NOMO-1 treated with DMSO at 0.1 percent for 48 hours (cell line): ENCODE measurements around the gene DICER1.
A peak's percentile ranks its signal among the peaks of the same experiment; 100 is the strongest.

Source experiments
- DNase-seq: peaks from one replicate; lab custom pipeline; 2025; ENCODE audit not compliant: unreplicated experiment; lab: John Stamatoyannopoulos, UW

The DICER1 gene

DNA sequence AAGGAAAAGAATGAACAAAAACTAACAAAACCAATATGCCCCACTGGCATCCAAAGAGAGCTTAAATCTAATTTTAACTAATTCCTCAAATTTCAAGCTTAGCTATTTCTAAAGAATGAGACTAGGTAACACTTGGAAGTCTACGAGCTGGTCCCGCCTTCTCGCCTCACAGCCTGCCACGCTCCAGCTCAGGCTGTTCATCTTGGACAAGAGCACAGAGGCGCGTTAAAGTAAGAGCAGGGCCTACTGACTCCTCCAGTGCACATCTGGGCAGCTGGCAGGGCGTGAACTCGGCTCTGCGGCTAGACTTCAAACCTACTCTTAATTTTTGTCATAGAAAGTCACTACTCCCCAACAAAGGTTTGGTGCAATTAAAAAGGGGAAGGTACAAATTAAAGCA lies 64.6 kb downstream of the DICER1 start:
- DNase-seq = no peak

DNA sequence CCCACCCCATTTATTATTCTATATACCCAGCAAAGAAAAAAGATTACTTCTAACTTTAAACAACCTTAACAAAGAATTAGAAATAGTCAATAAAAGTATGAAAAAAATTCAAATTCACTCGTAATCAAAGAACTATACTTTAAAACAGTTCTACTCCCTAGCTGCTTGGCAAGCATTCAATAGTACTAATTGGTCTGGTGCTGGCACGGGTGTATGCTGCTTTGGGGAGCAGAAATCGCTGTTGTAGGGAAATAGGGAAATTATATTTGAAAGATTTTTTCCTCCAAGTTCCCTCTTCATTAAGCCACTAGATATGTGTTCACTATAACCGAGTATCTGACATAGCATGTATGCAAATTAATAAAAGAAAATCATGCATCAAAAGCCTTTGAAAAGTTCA lies 65.7 kb downstream of the DICER1 start:
- DNase-seq = no peak

DNA sequence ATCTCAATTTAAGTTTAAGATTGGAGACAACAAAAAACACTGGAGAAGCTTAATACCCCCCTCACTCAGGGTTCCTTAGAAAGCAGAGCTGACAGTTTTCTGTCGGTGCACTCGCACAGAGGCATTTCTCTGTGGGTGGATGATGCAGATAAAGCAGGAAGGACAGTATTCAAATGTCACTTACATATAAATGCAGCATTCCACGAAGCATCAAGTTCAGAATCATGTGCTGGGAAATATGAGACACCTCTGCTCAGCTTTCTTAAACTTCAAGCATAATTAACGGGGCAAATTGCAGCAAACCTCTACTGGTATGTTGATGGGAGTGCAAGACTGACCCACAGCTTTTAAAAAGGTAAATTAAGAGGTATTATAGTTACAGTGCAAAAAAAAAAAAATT lies 68.7 kb downstream of the DICER1 start:
- no peak for DNase-seq

DNA sequence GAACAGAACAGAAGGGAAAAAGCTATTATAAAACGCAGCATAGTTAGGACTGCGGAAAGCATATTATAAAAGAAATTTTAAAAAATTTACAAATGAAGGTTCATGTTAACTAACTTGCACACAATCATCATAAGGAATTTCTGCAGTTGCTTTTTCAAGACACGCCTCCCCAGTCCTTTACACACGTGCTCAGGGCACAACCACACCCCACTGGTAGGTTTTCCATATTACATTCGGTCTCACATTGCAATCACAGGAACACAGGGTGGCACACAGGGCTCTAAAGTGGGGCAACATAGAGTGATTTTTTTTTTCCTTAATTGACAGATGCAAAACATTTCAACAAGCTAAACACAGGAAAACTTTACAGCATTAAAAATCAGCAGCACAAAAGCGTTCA lies 69.7 kb downstream of the DICER1 start:
- DNase-seq = no peak

DNA sequence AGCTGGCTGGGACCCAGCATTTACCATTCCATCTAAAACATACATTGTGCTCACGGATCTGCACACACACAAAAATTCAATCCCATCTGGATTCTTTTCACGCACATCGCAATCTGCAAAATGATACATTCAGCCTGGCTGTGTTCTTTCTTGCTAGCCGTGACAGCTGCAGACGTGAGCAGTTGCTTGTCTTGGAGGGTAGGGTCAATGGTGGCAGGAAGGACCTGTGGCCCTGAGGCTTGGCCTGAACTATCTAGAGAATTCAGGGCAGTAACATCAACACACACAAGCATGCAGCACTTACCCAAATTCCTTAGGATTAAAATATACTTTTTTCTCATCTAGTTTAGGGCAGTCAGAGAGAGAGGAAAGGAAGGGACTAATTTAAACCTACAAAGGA lies 72.0 kb downstream of the DICER1 start:
- DNase-seq = no peak

DNA sequence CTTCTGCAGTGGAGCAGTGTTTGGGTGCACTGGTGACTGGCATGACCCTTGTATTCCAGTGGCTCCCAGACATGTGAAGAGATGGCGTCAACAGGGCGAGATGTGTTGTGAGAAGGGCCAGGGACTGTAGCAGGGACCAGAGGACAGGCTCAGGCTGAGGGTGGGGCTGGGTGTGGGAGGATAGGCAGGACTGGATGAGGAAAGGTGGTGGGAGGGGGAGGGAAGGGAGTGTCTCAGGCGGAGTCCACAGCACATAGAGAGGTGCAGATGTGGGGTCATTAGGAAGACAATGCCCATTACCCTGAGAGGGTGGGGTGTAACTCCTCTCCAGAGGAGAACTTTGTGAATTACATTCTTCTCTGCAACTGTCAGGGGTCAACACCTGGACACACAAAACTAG lies 78.5 kb downstream of the DICER1 start:
- DNase-seq = no peak

DNA sequence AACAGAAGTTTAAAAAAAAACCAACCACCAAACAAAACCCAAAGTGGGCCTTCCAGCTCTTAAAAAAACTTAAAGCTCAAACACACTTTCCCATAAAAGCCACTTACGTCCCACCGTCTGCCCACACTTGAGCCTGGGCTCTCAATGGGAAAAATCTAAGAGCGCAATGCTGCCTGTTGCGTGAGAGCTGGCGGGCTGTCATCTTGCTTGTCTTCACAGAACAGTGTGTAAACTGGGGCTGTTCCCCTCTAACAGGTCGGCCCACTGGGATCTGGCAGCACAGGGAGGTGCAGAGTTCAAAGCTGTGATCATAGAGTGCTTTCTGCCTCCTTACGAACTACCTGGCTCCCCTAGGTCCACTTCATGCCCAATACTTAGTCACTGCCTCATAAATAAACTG lies 80.0 kb downstream of the DICER1 start:
- no peak for DNase-seq

DNA sequence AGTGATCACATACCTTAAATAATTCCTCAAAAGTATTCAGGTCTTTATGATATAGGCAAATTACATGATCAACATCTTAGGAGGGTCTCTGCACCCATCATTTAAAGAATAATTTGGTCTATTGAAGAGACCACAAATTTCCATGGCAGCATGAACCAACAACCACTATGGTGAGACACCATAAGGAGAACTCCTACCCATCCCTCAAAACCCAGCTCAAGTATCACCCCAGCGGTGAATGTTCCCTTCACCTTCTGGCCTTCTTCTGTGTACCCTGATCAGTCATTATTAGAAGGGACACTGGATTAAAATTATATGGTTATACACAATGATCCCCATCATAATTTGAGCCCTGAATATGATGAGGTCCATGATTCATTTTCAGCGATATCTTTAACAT lies 81.5 kb downstream of the DICER1 start:
- DNase-seq = no peak

DNA sequence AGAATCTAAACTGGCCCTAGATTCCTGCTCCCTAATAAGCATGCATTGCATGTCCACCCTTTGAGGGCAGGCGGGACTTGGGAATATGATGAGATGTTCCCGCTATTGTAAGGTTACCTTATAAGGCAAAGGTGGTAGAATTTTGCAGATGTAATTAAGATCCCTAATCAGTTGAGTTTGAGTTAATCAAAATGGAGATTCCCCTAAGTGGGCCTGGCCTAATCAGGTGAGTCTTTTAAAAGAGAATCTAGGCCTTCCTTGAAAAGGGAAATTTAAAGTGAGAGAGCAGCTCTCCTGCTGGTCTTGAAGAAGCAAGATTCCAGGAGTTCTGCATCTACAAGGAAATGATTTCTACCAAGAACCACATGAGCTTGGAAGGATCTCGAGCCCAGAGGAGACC lies 83.4 kb downstream of the DICER1 start:
- DNase-seq = no peak

DNA sequence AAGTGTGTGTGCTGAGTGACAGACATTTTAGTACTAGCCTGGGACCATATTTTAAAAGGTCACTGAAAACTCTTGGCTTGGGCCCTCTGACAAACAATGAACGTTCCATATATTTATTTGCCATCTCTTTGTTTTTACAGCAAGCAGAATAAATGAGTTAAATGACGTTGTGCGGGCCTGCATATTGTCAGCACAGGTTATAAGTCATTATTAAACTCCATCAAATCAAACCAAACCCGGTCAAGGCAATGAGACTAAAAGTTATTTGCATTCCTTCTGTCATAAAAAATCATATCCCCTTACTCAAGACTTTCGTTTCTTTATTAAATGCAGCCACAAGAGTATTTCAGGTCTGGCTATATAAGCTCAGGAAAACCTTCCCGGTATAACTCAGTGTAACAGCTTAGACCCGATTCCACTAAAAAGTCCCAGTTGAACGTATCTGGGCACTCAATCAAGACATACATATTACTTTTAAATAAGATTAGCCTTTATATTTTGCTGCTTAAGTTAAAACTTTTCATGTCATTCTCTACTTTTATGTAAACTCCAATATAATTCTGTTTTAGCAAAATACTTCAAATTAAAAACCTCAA lies 84.9 kb downstream of the DICER1 start:
- no peak for DNase-seq

DNA sequence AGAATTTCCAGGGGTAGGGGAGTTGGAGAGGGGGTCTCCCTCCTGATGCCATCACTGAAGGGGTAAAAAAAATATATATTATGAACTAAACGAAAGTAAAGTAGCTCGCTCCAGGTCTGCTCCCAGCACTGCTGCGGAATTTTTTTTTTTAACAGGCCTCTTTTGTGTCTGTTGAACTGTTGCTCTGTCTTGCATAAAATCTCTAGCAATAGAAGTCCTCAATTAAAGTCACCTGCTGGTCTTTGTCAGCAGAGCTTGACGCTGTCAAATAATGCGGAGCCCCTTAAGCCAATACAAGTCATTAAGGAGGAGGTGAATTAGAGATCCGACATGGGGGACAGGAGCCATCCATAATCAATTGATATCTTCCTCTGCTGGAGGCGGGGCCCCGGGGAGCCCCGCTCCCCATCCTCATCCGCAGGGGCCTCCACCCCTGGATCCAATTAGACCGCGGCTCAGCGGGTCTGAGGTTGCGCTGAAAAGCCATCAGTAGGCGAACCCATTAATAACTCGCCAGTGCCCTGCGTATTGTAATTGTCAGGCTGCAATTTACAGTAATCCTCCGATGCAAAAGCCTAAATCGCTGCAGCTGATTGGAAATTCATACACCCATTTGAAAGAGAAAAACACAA lies 85.6 kb downstream of the DICER1 start:
- no peak for DNase-seq

DNA sequence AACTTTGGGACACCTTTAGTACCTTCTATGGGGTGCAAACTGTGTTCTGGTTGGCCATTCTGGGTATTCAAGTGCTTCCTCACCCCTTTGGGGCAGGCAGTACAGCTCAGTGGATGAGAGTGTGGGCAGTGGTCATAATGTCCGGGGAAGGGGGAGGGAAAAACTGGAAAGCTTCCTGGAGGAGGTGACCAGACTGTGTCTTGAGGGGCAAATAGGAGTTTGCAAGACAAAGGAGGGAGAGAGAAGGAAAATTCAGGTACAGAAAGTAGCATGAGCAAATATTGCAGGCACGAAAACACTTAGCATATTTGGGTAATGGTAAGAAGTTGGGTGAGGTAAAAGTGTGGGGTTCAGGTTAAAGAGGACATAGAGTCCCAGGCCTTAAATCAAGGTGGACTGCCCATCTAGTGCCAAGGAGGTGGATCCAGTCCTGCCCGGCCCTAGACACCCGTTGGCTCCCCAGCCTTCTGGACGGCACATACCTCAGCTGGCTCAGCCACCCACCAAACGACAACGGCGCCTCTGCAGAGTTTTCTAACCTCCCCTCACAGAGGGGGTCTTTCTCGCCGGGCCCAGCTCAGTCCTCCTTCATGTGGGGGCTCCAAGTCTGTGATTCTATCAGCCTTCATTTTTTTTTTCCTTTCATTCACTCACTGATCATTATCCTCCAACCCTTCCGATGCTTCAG lies 86.4 kb downstream of the DICER1 start:
- no peak for DNase-seq

DNA sequence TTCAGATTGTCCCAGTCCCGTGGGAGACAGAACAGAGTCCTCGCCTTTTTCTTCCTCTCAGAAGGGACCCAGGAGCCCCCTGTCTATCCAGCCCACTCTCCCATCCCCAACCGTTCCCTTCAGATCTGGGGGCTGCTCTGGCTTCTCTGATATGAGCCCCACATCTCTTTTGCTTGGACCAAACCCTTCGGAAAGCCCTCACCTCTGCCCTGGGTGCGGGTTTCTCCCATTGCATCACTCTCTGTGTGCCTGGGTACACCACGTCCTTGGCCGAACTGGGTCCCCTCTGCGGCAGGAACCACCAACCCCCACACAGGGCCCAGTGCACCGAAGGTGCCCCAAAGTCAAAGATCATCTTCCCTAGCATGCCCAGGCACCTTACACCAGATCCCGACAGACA lies 87.8 kb downstream of the DICER1 start:
- no peak for DNase-seq

DNA sequence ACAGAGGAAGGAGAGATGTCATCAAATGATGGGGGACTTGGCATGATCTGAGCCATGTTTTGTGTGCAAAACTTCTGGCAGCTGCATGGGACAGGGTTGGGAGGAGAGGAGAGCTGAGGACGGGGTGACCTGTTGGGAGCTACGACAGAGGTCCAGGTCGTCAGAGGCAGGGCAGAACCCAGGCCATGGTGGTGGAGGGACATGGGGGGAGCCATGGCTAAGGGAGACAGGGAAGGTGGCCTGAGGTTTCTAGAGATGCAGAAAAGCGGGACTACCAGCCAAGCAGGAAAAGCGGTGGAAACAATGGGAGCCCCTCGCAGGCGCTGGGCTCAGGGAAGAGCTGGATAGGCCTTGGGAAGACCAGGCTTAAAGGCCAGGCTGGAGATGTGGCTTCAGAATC lies 88.3 kb downstream of the DICER1 start:
- DNase-seq = no peak

DNA sequence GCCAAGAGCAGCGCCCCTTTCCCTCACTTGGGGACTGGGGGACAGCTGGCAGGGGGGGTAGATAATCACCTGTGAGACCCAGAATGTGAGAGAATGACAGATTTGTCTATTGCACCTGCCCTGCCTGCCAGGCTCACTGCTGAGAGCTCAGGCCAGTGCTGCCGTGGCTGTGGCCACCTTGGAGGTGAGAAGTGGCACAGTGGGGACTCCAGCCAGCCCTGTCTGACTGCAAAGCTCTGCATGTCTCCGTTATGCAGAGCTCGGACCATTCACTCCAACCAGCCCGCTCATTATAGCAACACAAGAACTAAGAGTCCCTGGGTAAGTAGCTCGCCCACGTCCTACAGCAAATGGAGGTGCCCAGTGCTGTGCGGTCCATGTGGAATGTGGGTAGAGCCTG lies 88.8 kb downstream of the DICER1 start:
- DNase-seq = no peak

DNA sequence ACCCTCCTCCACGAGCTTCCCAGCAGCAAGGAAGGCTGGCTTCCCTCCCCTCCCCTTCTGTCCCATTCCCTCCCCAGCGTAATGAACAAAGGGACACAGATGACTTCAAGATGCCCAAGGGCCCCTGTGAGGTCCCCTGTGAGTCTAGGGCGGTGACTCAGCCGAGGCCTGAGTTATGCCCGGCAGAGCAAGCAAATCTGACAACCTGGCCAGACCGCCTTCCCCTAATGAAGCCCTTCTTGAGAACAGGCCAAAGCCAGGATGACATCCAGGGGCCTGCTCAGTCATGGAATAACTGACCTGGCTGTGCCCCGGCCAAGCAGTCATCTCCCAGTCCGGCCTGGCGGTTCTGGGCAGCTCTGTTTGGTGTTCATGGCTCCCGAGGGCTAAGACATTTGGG lies 89.2 kb downstream of the DICER1 start:
- no peak for DNase-seq

DNA sequence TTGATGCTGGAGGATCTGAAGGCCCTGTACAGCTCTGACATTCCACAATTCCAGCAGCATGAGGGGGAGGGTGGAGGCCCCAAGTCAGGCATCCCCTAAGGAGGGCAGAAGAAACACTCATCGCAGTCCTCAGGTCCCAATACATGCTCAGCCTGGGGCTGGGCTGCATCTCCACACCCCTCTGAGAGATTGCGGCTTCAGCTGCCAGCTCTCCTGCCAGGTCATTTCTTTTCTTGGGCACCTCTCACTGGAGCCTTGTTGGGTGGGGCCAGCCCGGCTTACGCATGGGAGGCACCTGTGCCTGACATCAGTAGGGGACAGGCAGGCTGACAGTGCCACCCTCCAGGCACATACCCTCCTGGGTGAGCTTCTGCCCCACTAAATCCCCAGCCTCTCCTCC lies 89.8 kb downstream of the DICER1 start:
- DNase-seq = no peak

DNA sequence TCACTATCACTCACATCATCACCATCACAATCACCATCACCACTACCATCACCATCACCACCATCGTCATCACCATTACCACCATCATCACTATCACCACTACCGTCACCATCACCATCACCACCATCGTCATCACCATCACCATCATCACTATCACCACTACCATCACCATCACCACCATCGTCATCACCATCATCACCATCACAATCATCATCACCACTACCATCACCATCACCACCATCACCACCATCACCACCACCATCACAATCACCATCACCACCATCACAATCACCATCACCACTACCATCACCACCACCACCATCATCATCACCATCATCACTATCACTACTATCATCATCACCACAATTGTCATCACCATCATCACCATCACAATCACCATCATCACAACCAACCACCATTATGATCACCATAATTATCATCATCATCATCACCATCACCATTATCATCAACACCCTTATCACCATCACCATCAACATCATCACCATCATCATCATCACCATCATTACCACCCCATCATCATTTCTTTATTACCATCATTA lies 90.8 kb downstream of the DICER1 start:
- no peak for DNase-seq

DNA sequence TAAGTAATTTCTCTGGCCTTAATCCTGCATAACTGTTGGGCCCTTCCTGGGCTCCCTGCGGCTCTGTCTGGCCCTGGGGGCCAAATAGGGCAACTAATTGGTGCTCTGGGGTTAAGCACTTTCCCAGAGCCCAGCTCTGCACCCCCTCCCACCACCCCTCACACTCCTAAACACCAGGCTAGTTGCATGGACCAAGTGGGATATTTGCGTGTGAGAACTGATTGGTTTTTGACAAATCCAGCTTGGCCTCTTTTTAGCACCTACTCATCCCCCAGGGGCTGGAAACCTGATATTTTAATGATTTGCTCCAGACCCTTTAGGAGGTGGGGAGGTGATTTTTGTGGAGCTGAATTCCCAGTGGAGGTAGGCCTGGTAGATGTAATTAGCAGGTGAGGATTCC lies 91.9 kb downstream of the DICER1 start:
- no peak for DNase-seq

DNA sequence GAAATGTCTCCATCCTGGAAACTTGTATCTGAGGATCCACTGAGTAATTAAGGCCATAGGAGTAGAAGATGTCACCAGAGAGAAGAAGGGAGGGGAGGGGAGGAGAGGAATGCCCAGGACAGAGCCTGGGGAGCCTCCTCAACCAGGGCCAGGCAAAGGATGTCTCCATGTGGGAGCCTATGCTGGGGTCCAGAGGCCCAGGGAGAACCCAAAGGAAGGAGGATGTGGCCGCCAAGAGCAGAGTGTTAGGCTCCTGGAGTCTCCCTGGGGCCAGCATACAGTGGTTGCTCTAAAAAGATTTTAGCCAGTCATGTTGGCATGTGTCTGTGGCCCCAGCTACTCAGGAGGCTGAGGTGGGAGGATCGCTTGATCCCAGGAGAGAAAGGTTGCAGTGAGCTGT lies 92.6 kb downstream of the DICER1 start:
- no peak for DNase-seq

DNA sequence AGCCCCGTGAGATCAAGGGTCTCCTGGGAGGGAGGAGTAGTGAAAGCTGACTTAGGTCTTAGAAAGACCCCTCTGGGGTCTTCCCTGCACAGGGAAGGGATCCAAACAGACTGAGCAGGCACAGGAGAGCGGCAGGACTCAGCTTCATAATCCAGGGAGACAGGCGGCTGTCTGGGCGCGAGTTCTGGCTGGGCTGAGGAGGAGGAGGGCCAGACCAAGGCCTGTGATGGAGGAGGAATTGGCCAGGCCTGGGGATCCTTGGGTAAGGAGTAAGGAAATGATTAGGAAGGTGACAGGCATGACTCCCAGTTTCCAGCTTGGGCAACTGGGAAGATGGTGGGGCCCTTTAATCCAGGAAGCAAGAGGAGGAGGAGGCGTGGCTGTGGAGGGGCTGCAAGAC lies 93.1 kb downstream of the DICER1 start:
- no peak for DNase-seq

DNA sequence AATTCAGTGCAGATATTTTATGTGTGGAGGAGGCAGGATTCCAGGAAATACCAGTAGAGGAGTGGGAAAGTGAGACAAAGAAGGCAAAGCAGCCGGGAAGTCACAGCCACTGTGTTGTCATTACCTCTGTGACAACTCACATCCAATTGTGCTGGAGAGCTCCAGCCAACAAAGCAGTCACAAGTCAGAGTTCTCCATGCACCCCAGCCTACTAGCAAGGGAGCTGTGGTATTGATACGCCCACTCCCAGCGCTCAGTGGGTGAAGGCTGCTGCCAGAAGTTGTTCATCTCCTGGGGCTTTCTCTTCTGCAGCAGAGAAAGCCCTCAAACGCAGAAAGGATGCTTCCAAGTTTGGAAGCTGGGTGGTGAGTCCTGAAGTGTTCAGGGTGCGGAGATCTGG lies 93.9 kb downstream of the DICER1 start:
- no peak for DNase-seq

DNA sequence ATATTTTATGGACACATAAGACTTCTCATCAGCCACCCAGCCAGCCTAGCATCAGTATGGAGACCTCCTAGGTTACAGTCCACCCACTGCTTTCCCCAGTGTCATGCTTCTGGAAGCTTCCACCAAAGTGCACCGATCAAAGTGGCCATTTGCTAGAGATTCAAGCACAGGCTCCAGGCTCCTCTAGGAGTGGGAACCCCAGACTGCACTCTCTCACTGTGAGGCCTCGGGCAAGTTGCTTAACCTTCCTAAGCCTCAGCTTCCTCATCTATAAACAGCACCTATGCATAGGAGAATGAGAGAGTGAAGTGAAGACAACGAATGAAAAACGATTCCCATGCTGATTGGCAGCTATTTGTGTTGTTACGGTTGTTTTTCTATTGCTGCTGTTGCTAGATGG lies 94.4 kb downstream of the DICER1 start:
- DNase-seq = peak; percentile 24
